COLO668 (cell line): Measurements from ENCODE around the gene F3.
A peak's percentile ranks its signal among the peaks of the same experiment; 100 is the strongest.

Experiments
- DNase-seq: peaks from one replicate; lab custom pipeline; 2025; ENCODE audit not compliant: unreplicated experiment; lab: John Stamatoyannopoulos, UW

Gene F3

GRCh38 chr1:94553323-94553730 is 11.8 kb upstream of the F3 start:
- DNase-seq, result peak; percentile 37

GRCh38 chr1:94552071-94552586 is 10.6 kb upstream of the F3 start:
- no peak for DNase-seq

GRCh38 chr1:94551449-94551848 is 9.9 kb upstream of the F3 start:
- DNase-seq, result no peak

- no peak for DNase-seq
These were observed 9.3 kb upstream of the F3 start for GRCh38 chr1:94550800-94551241.

- DNase-seq, result no peak
These were observed 8.8 kb upstream of the F3 start for GRCh38 chr1:94550396-94550795.

GRCh38 chr1:94549706-94550105 is 8.1 kb upstream of the F3 start:
- no peak for DNase-seq

GRCh38 chr1:94544706-94545490 is 3.3 kb upstream of the F3 start:
- no peak for DNase-seq

GRCh38 chr1:94543893-94544635 is 2.5 kb upstream of the F3 start:
- DNase-seq, result no peak

GRCh38 chr1:94543001-94543400 is 1.4 kb upstream of the F3 start:
- DNase-seq, result no peak

- peak; percentile 50 for DNase-seq
These were observed 720 bp upstream of the F3 start for GRCh38 chr1:94542088-94542870.

- DNase-seq, result no peak
These were observed 916 bp downstream of the F3 start for GRCh38 chr1:94540440-94541245.

- DNase-seq, result no peak
These were observed 2.1 kb downstream of the F3 start for GRCh38 chr1:94539496-94539895.

GRCh38 chr1:94538243-94538827 is 3.2 kb downstream of the F3 start:
- no peak for DNase-seq

- no peak for DNase-seq
These were observed 4.3 kb downstream of the F3 start for GRCh38 chr1:94537254-94537653.

- DNase-seq, result no peak
These were observed 5.7 kb downstream of the F3 start for GRCh38 chr1:94535879-94536278.

- no peak for DNase-seq
These were observed 6.5 kb downstream of the F3 start for GRCh38 chr1:94535095-94535494.

- DNase-seq, result peak; percentile 33
These were observed 9.5 kb downstream of the F3 start for GRCh38 chr1:94532077-94532476.

- no peak for DNase-seq
These were observed 9.9 kb downstream of the F3 start for GRCh38 chr1:94531664-94532063.

- DNase-seq, result no peak
These were observed 11.1 kb downstream of the F3 start for GRCh38 chr1:94530373-94530878.

- no peak for DNase-seq
These were observed 12.1 kb downstream of the F3 start for GRCh38 chr1:94529416-94529815.
